OCI-LY3 (cell line): ENCODE results near the gene POLA2.

ENCODE experiments used
- EZH2phosphoT487 ChIP-seq: fragments of 200-600 bp; shearing (Covaris generic); IDR thresholded peaks from 2 replicates; pipeline ENCODE4 v1.6.1; 2018; ENCODE audit warnings: antibody characterized with exemption, mixed run types, low read depth
- TF ChIP-seq, protein P1 (sequence below): fragments of 200-600, 300-600 bp; sonication (generic); IDR thresholded peaks from 2 replicates; pipeline ENCODE4 v1.5.1; 2014; ENCODE audit warnings: antibody characterized with exemption, low read length, low read depth

GRCh38 chr11:65217441-65218423 lies 44.0 kb upstream of the POLA2 start:
- TF ChIP-seq, protein P1, sequence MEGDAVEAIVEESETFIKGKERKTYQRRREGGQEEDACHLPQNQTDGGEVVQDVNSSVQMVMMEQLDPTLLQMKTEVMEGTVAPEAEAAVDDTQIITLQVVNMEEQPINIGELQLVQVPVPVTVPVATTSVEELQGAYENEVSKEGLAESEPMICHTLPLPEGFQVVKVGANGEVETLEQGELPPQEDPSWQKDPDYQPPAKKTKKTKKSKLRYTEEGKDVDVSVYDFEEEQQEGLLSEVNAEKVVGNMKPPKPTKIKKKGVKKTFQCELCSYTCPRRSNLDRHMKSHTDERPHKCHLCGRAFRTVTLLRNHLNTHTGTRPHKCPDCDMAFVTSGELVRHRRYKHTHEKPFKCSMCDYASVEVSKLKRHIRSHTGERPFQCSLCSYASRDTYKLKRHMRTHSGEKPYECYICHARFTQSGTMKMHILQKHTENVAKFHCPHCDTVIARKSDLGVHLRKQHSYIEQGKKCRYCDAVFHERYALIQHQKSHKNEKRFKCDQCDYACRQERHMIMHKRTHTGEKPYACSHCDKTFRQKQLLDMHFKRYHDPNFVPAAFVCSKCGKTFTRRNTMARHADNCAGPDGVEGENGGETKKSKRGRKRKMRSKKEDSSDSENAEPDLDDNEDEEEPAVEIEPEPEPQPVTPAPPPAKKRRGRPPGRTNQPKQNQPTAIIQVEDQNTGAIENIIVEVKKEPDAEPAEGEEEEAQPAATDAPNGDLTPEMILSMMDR, result peak; percentile 15; the same call in 1 of the 2 replicates
- TF ChIP-seq EZH2phosphoT487, result no peak
